ENCODE data around the gene NKPD1. TPM values are rescaled to one million over a fixed set of nuclear protein-coding genes. Genes with fewer than 3 reads are reported as not detected.

Gene NKPD1, protein sequence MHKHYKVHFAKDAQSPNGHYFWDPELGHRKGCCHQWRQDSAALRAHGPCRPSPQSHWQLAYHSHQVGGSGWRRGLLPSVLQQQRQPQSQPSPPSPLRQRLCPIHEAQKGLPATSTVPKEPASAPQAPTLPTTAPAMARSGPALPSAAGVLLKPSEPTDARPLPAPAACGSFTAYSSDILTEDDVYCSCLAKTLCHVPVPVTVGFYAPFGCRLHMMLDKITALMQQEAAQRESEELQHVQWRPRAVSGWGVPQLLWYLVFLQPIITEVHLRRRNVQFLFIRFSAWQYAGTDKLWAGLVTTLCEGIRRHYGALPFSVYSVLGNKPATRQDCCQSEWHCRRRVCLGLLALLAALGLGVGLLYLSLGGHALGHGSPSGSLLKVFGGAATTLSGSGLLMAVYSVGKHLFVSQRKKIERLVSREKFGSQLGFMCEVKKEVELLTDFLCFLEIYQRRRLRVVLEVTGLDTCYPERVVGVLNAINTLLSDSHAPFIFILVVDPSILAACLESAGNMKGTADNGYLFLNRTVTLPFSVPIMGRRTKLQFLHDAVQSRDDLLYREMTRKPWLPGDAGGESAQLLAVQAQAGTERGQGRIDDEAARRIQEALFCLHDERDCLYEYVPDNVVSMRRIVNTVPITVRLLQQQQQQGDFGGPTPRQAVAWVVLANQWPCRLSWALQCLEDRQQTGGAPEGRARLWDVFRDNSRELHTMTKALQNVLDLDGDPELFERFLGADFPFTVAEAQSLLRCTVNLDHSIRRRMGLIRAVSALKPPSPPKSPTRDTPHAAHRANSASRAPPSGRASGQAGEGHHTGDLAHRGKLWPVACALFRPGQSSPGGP
- total RNA-seq, result under 1 TPM; 0.09 to 0.11 TPM

GRCh38 chr19:45160870-45161737 is at the start of gene NKPD1:
TSS of gene NKPD1 (minus strand) at chr19:45160982. CDS start at chr19:45160150, 832 bp downstream.
- H3K36me3 Mint-ChIP-seq (ENCODE audit: low read depth), result no peaks in the 10 kb centered on the region
- DNase-seq, result no peak
- H3K27ac Mint-ChIP-seq, result no peak within 1 kb of the TSS
- intact Hi-C loops (cut with DNase I, micrococcal nuclease), result no loop called here
- ATAC-seq, result no peak
- peaks cover 11% of the 10 kb centered on the region for H3K4me1 Mint-ChIP-seq
- no peak within 1 kb of the TSS for H3K4me3 Mint-ChIP-seq
- peaks cover 5% of the 10 kb centered on the region for H3K27me3 Mint-ChIP-seq
- H3K9me3 Mint-ChIP-seq (ENCODE audit: low read depth), result no peaks in the 10 kb centered on the region
- CTCF ChIA-PET, result interaction anchor here (0.6 kb wide), 1 partner anchor 532 kb away, joined by 4 read pairs; the partner anchor contains the start of gene QPCTL
- POLR2A ChIA-PET, result no interaction called here

- H3K27me3 Mint-ChIP-seq, result peaks cover 4% of the 10 kb centered on the region
- H3K9me3 Mint-ChIP-seq (ENCODE audit: low read depth), result no peaks in the 10 kb centered on the region
- DNase-seq (no peak), ATAC-seq (no peak)
- peaks cover 2% of the 10 kb centered on the region for H3K4me1 Mint-ChIP-seq
- ChIA-PET POLR2A (interaction anchor here (0.6 kb wide), 1 partner anchor 519 kb away, joined by 4 read pairs; no protein-coding TSS in a partner anchor), CTCF (interaction anchor here (0.6 to 0.7 kb wide), 2 partner anchors 95 to 278 kb away, joined by 3 read pairs; no protein-coding TSS in a partner anchor)
- H3K36me3 Mint-ChIP-seq (ENCODE audit: low read depth), result no peaks in the 10 kb centered on the region
- H3K4me3 Mint-ChIP-seq, result no peak overlapping the region
- intact Hi-C loops (cut with DNase I, micrococcal nuclease), result no loop called here
- H3K27ac Mint-ChIP-seq, result no peak overlapping the region
Measured at GRCh38 chr19:45206328-45206727, 45.5 kb upstream of the NKPD1 start.

- H3K9me3 Mint-ChIP-seq (ENCODE audit: low read depth), result no peaks in the 10 kb centered on the region
- no peak for ATAC-seq
- no peak overlapping the region for H3K4me3 Mint-ChIP-seq
- intact Hi-C loops (cut with DNase I, micrococcal nuclease), result no loop called here
- ChIA-PET POLR2A (interaction anchor here (0.6 kb wide), 1 partner anchor 519 kb away, joined by 4 read pairs; no protein-coding TSS in a partner anchor), CTCF (interaction anchor here (0.7 kb wide), 1 partner anchor 96 kb away, joined by 3 read pairs; no protein-coding TSS in a partner anchor)
- DNase-seq, result no peak
- H3K4me1 Mint-ChIP-seq, result peaks cover 2% of the 10 kb centered on the region
- H3K27me3 Mint-ChIP-seq, result no peaks in the 10 kb centered on the region
- no peaks in the 10 kb centered on the region for H3K36me3 Mint-ChIP-seq (ENCODE audit: low read depth)
- no peak overlapping the region for H3K27ac Mint-ChIP-seq
Measured at GRCh38 chr19:45205810-45206209, 45.0 kb upstream of the NKPD1 start.

DNA sequence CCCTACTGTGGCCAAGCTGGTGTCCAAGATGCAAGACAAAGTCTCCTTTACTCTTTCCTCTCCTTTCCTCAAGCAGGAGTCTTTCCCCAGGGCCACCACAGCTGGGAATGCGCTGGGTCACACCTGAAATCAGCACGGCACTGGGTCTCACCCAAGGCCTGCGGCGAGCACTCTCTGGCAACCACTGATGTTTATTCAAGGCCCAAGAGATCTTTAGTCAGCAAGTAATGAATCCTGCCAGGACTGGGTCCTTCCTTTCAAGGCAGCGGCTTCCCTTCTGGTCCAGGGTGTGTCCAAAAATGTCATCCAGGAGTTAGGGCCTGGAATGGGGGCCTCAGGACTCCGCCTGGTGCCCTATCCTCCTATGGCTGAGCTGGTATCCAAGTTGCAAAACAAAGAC is 41.9 kb upstream of the NKPD1 start:
- ChIA-PET POLR2A (no interaction called here), CTCF (no interaction called here)
- Mint-ChIP-seq H3K36me3 (ENCODE audit: low read depth) (no peaks in the 10 kb centered on the region), H3K27me3 (no peaks in the 10 kb centered on the region), H3K4me1 (no peaks in the 10 kb centered on the region), H3K27ac (no peak overlapping the region), H3K9me3 (ENCODE audit: low read depth) (no peaks in the 10 kb centered on the region), H3K4me3 (no peak overlapping the region)
- intact Hi-C loops (cut with DNase I, micrococcal nuclease), result no loop called here
- ATAC-seq (no peak), DNase-seq (no peak)

GRCh38 chr19:45200568-45200967 is 39.8 kb upstream of the NKPD1 start:
- ChIA-PET CTCF (interaction anchor here (0.6 to 1.1 kb wide), 4 partner anchors 17 to 687 kb away, joined by 3 to 5 read pairs (median 3); no protein-coding TSS in a partner anchor), POLR2A (no interaction called here)
- Mint-ChIP-seq H3K27me3 (no peaks in the 10 kb centered on the region), H3K36me3 (ENCODE audit: low read depth) (no peaks in the 10 kb centered on the region), H3K27ac (no peak overlapping the region), H3K4me3 (no peak overlapping the region), H3K9me3 (ENCODE audit: low read depth) (no peaks in the 10 kb centered on the region), H3K4me1 (no peaks in the 10 kb centered on the region)
- intact Hi-C loops (cut with DNase I, micrococcal nuclease), result no loop called here
- ATAC-seq, result no peak
- no peak for DNase-seq

DNA sequence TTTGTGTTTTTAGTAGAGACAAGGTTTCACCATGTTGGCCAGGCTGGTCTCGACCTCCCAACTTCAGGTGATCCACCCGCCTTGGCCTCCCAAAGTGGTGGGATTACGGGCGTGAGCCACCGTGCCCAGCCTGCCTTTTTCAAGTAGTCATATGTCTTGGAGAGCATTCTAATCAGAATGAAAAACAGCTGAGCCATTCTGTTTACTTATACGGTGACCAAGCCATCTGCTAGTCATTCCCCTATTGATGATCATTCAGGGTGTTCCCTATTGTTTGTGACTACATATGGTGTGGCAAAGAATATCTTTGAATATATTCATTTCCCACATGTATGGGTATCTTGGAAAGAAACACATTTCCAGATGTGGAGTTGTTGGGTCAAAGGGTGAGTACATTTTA is 35.0 kb upstream of the NKPD1 start:
- Mint-ChIP-seq H3K36me3 (ENCODE audit: low read depth) (no peaks in the 10 kb centered on the region), H3K27ac (no peak overlapping the region), H3K4me1 (no peaks in the 10 kb centered on the region), H3K9me3 (ENCODE audit: low read depth) (no peaks in the 10 kb centered on the region), H3K27me3 (no peaks in the 10 kb centered on the region), H3K4me3 (no peak overlapping the region)
- DNase-seq, result no peak
- no peak for ATAC-seq
- CTCF ChIA-PET, result no interaction called here
- POLR2A ChIA-PET, result no interaction called here
- intact Hi-C loops (cut with DNase I, micrococcal nuclease), result no loop called here

DNA sequence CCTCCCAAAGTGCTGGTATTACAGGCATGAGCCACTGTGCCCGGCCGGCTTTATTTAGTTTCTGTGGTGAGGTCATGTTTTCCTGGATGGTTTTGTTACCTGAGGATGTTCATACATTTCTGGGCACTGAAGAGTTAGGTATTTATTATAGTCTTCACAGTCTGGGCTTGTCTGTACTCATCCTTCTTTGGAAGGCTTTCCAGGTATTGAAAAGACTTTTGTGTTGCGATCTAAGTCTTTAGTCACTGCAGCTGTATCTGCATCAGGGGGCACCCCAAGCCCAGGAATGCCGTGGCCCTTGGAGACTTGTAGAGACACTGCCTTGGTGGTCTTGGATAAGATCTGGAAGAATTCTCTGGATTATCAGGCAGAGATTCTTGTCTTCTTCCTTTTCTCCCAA is 30.6 kb upstream of the NKPD1 start:
- Mint-ChIP-seq H3K4me3 (no peak overlapping the region), H3K9me3 (ENCODE audit: low read depth) (no peaks in the 10 kb centered on the region), H3K4me1 (peaks cover 2% of the 10 kb centered on the region), H3K27me3 (no peaks in the 10 kb centered on the region), H3K36me3 (ENCODE audit: low read depth) (no peaks in the 10 kb centered on the region), H3K27ac (no peak overlapping the region)
- intact Hi-C loops (cut with DNase I, micrococcal nuclease), result no loop called here
- ChIA-PET CTCF (no interaction called here), POLR2A (no interaction called here)
- ATAC-seq (no peak), DNase-seq (no peak)

DNA sequence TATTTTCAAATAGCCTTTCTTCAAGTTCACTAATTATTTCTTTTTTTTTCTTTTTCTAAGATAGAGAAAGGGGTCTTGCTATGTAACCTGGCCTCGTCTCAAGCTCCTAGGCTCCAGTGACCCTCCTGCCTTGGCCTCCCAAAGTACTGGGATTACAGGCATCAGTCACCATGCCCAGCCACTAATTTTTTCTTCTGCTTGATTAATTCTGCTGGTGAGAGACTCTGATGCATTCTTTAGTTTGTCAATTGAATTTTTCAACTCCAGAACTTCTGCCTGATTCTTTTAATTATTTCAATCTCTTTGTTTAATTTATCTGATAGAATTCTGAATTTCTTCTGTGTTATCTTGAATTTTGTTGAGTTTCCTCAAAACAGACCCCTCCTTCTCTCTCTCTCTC is 29.2 kb upstream of the NKPD1 start:
- no peaks in the 10 kb centered on the region for H3K9me3 Mint-ChIP-seq (ENCODE audit: low read depth)

GRCh38 chr19:45187421-45188100 is 26.8 kb upstream of the NKPD1 start:
- Mint-ChIP-seq H3K36me3 (ENCODE audit: low read depth) (no peaks in the 10 kb centered on the region), H3K9me3 (ENCODE audit: low read depth) (no peaks in the 10 kb centered on the region), H3K27me3 (no peaks in the 10 kb centered on the region), H3K4me1 (peaks cover 5% of the 10 kb centered on the region), H3K4me3 (no peak overlapping the region), H3K27ac (no peak overlapping the region)
- intact Hi-C loops (cut with DNase I, micrococcal nuclease), result loop anchor here in 1 of 2 experiments (1.0 to 5.0 kb wide), 4 partner anchors 61 to 200 kb away; no protein-coding TSS in a partner anchor
- ChIA-PET CTCF (interaction anchor here (0.6 to 1.9 kb wide), 10 partner anchors 9 to 323 kb away, joined by 3 to 9 read pairs (median 3); partner anchors contain the start of genes BLOC1S3, PPP1R37 and TRAPPC6A), POLR2A (interaction anchor here (0.6 to 1.0 kb wide), 2 partner anchors 9 kb away, joined by 3 to 4 read pairs; partner anchors contain the start of gene TRAPPC6A)
- peak; percentile 38 for DNase-seq
- ATAC-seq, result peak; percentile 83

More for the DNA sequence above, 29.2 kb upstream of the NKPD1 start:
- ChIA-PET POLR2A (no interaction called here), CTCF (interaction anchor here (0.7 to 1.0 kb wide), 2 partner anchors 14 to 64 kb away, joined by 4 read pairs; no protein-coding TSS in a partner anchor)
- H3K4me1 Mint-ChIP-seq, result peaks cover 3% of the 10 kb centered on the region
- H3K27me3 Mint-ChIP-seq, result no peaks in the 10 kb centered on the region
- no peaks in the 10 kb centered on the region for H3K36me3 Mint-ChIP-seq (ENCODE audit: low read depth)
- H3K27ac Mint-ChIP-seq, result no peak overlapping the region
- intact Hi-C loops (cut with DNase I, micrococcal nuclease), result loop anchor here in 1 of 2 experiments (5.0 kb wide), 1 partner anchor 203 kb away; no protein-coding TSS in a partner anchor
- no peak overlapping the region for H3K4me3 Mint-ChIP-seq
- no peak for ATAC-seq
- DNase-seq, result no peak

Data from activated CD4-positive, alpha-beta T cell treated with anti-CD3 and anti-CD28 coated beads for 36 hours (primary cell).